HepG2 (cell line): ENCODE results near the gene BTF3L4. TPM values are rescaled to one million over a fixed set of nuclear protein-coding genes. Genes with fewer than 3 reads are reported as not detected.

Experiments
- ATRX ChIP-seq: sonication (generic); formaldehyde crosslinking; IDR thresholded peaks from 2 replicates; pipeline ENCODE4 v1.4.0; 2020; ENCODE audit warnings: missing genetic modification reagents, borderline replicate concordance
- FOXA1 ChIP-seq, 2 experiments: fragments of 450-650 bp in 1 of 2; sonication (generic) in 1 of 2; formaldehyde crosslinking in 1 of 2; IDR thresholded peaks; 2 replicates each; pipeline versions ENCODE4 v1.4.0 to v1.6.1; 2016 to 2020; ENCODE audit warnings: missing genetic modification reagents in 1 of 2
- GABPA ChIP-seq, 2 experiments: IDR thresholded peaks; 2 replicates each; pipeline ENCODE4 v1.6.1; 2011 to 2016; ENCODE audit warnings: low read depth in 2 of 2, low read length in 1 of 2, missing biosample characterization in 1 of 2, missing genetic modification characterization in 1 of 2
- GFI1 ChIP-seq: sonication (generic); formaldehyde crosslinking; IDR thresholded peaks from 2 replicates; pipeline ENCODE4 v1.5.0; 2020; ENCODE audit warnings: missing genetic modification reagents, mild to moderate bottlenecking, borderline replicate concordance
- GTF3A ChIP-seq: sonication (generic); formaldehyde crosslinking; conservative IDR thresholded peaks from 2 replicates; pipeline ENCODE4 v1.4.0; 2020; ENCODE audit warnings: mild to moderate bottlenecking, missing genetic modification reagents
- HMGXB4 ChIP-seq, 2 experiments: sonication (generic) in 1 of 2; formaldehyde crosslinking in 1 of 2; IDR thresholded peaks; 2 replicates each; pipeline versions ENCODE4 v1.4.0 to v1.6.1; 2018 to 2020; ENCODE audit warnings: missing genetic modification reagents in 2 of 2, borderline replicate concordance in 1 of 2, low read depth in 1 of 2, mild to moderate bottlenecking in 1 of 2, missing biosample characterization in 1 of 2
- HNRNPH1 ChIP-seq: fragments of 200-400 bp; formaldehyde crosslinking; optimal IDR thresholded peaks from 2 replicates; pipeline ENCODE3; 2017; ENCODE audit warnings: mild to moderate bottlenecking, low read depth, low read length
- HOXA3 ChIP-seq: sonication (generic); formaldehyde crosslinking; IDR thresholded peaks from 2 replicates; pipeline ENCODE4 v1.5.0; 2020; ENCODE audit warnings: missing genetic modification reagents
- HOXA9 ChIP-seq: sonication (generic); formaldehyde crosslinking; IDR thresholded peaks from 2 replicates; pipeline ENCODE4 v1.8.1; 2022; ENCODE audit warnings: missing genetic modification reagents, mild to moderate bottlenecking, moderate library complexity, borderline replicate concordance
- KLF13 ChIP-seq: sonication (generic); formaldehyde crosslinking; IDR thresholded peaks from 2 replicates; pipeline ENCODE4 v1.4.0; 2020; ENCODE audit warnings: mild to moderate bottlenecking, missing genetic modification reagents
- MTA3 ChIP-seq: sonication (generic); formaldehyde crosslinking; IDR thresholded peaks from 2 replicates; pipeline ENCODE4 v1.4.0; 2020; ENCODE audit warnings: missing genetic modification reagents
- PRDM15 ChIP-seq: sonication (generic); formaldehyde crosslinking; IDR thresholded peaks from 2 replicates; pipeline ENCODE4 v1.4.0; 2020; ENCODE audit warnings: missing genetic modification reagents
- RAD21 ChIP-seq: fragments of 450-650 bp; formaldehyde crosslinking; IDR thresholded peaks from 2 replicates; pipeline ENCODE4 v1.5.0; 2020; ENCODE audit warnings: mild to moderate bottlenecking
- TEAD3 ChIP-seq: optimal IDR thresholded peaks from 2 replicates; pipeline ENCODE3; 2016; ENCODE audit warnings: borderline replicate concordance
- ZNF33B ChIP-seq: sonication (generic); formaldehyde crosslinking; IDR thresholded peaks from 2 replicates; pipeline ENCODE4 v1.5.1; 2020; ENCODE audit warnings: mild to moderate bottlenecking, missing genetic modification reagents
- ZNF503 ChIP-seq: sonication (generic); formaldehyde crosslinking; IDR thresholded peaks from 2 replicates; pipeline ENCODE4 v1.4.0; 2020; ENCODE audit warnings: missing genetic modification reagents
- ZNF570 ChIP-seq: sonication (generic); formaldehyde crosslinking; IDR thresholded peaks from 2 replicates; pipeline ENCODE4 v1.4.0; 2020; ENCODE audit warnings: mild to moderate bottlenecking, missing genetic modification reagents, borderline replicate concordance
- ZNF691 ChIP-seq: sonication (generic); formaldehyde crosslinking; IDR thresholded peaks from 2 replicates; pipeline ENCODE4 v1.4.0; 2020; ENCODE audit warnings: missing genetic modification reagents, low read depth, mild to moderate bottlenecking, borderline replicate concordance
- ZNF839 ChIP-seq: sonication (generic); formaldehyde crosslinking; IDR thresholded peaks from 2 replicates; pipeline ENCODE4 v1.4.0; 2020; ENCODE audit warnings: missing genetic modification reagents, mild to moderate bottlenecking, borderline replicate concordance
- ZSCAN30 ChIP-seq: sonication (generic); formaldehyde crosslinking; IDR thresholded peaks from 2 replicates; pipeline ENCODE4 v1.5.0; 2020; ENCODE audit warnings: mild to moderate bottlenecking, missing genetic modification reagents
- polyA plus RNA-seq, 8 experiments: library from polyadenylated mRNA; depleted of rRNA in 3 of 8; stranded (reverse) in 7 of 8; unstranded in 1 of 8; fragments of >200 nt; fragmentation: Illumina TruSeq in 4 of 8; extraction: Trizol in 4 of 8; gene quantifications; 2 replicates each; pipeline versions ENCODE4 v1.2.1 to v1.2.3, GENCODE V29; 2011 to 2016; ENCODE audit warnings: low read depth in 4 of 8, missing spikeins in 1 of 8, mixed read lengths in 1 of 8; ENCODE audit not compliant: insufficient read depth in 1 of 8
- total RNA-seq, 5 experiments: library from RNA; depleted of rRNA; stranded (reverse); fragments of >200 nt; fragmentation: Illumina TruSeq; extraction: Trizol; gene quantifications; 2 replicates each; pipeline ENCODE4 v1.2.3, GENCODE V29; 2016; ENCODE audit warnings: low read depth in 1 of 5

Gene BTF3L4
- total and polyA plus RNA-seq, 2 of the 13 experiments (the other 11 are each of a cell fraction or from before 2014, with no cell fraction given): 59.0 to 74.3 TPM

- TF ChIP-seq HOXA3 (peak; percentile 62; the same call in 1 of the 2 replicates), ZNF691 (CRISPR knock-in tag) (peak; percentile 84; the same call in 1 of the 2 replicates), HMGXB4 (CRISPR knock-in tag; IDR thresholded peaks at IDR 0.05; ENCODE audit: borderline replicate concordance in 1 of 2, low read depth in 1 of 2) (peak in 1 of 2 experiments; percentile 55; a peak in 3 of 4 replicates), ZNF570 (CRISPR knock-in tag) (no peak), PRDM15 (CRISPR knock-in tag) (0 out of 2 replicates have a peak, but pooled peaks have one; percentile 29), KLF13 (CRISPR knock-in tag) (peak; percentile 62; the same call in 1 of the 2 replicates), ZSCAN30 (no peak), ATRX (CRISPR knock-in tag) (no peak), HNRNPH1 (no peak), HOXA9 (no peak), ZNF503 (no peak), FOXA1 (IDR thresholded peaks at IDR 0.05) (no peak), FOXA1 (CRISPR knock-in tag; IDR thresholded peaks at IDR 0.05) (peak; percentile 40; the same call in 1 of the 2 replicates), ZNF33B (peak; percentile 83; the same call in 1 of the 2 replicates), MTA3 (CRISPR knock-in tag) (no peak), ZNF839 (CRISPR knock-in tag) (no peak), RAD21 (CRISPR knock-in tag) (no peak; the same call in 1 of the 2 replicates), GFI1 (CRISPR knock-in tag) (0 out of 2 replicates have a peak, but pooled peaks have one; percentile 31), GTF3A (CRISPR knock-in tag) (no peak), GABPA (IDR thresholded peaks at IDR 0.05; ENCODE audit: low read depth, low read length) (peak; percentile 48), GABPA (CRISPR knock-in tag; IDR thresholded peaks at IDR 0.05; ENCODE audit: low read depth) (peak; percentile 72), TEAD3 (CRISPR knock-in tag) (peak; percentile 64)
Observed at GRCh38 chr1:52056163-52056936, at the start of gene BTF3L4 (continued).
